ENCODE results near the gene TSPAN33.
"Not testable (repeated sequence)": the region's sequence is repeated elsewhere in the genome, so short reads cannot be mapped to it uniquely, and the experiment has no call there.

The TSPAN33 gene, protein sequence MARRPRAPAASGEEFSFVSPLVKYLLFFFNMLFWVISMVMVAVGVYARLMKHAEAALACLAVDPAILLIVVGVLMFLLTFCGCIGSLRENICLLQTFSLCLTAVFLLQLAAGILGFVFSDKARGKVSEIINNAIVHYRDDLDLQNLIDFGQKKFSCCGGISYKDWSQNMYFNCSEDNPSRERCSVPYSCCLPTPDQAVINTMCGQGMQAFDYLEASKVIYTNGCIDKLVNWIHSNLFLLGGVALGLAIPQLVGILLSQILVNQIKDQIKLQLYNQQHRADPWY

DNA sequence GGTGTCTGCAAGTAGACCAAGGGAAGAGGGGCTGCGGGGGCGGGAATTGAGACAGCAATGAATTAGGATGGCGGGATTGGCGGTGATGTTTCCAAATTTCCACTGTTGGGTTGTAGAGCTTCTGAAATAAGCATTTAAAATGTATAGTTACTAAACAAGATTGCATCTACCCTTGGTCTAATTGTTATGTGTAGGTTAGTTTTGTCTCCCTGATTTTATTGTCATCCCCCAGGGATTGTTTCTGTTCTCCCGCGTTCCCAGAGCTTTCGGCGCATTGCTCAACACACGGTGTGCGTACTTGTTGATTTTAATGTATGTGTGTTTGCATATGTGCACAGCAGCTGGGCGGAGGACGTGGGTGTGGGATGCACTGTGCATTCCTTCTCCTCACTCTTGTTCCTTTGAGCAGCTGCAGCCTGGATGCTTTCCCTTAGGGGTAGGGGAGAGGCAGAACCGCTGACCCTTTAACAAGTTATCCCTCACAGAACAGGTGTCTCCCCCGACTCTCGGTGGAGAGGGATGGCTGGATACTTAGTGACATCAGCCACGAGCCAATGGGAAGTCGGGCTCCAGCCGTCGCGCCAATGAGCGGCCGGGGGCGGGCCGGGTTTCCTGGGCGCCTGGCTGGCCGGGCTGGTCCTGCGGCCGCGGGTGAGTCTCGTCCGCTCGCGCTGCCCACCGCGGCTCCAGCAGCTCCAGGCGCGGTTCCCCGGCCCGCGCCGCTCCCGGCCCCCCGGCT, at the start of gene TSPAN33:
Gene TSPAN33 (plus strand): TSS at position 613 of the 739 bp plus-strand sequence. CDS start 274 bp downstream, outside the sequence.
- peak; percentile 66 for DNase-seq

DNA sequence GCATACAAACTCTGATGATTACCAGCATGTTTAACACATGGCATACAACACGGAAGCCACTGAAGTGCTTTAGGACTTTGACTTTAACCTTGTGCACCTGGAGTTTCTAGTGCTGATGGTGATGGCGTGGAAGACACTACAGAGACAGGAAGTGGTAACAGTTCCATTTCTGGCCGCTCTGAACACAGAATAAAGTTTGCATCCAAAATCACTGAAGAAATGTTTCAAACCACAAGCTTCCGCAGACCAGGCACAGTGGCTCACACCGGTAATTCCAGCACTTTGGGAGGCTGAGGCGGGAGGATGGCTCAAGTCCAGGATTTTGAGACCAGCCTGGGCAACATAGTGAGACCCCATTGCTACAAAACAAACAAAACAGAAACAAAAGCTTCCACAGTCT, 49.2 kb upstream of the TSPAN33 start:
- no peak for DNase-seq

DNA sequence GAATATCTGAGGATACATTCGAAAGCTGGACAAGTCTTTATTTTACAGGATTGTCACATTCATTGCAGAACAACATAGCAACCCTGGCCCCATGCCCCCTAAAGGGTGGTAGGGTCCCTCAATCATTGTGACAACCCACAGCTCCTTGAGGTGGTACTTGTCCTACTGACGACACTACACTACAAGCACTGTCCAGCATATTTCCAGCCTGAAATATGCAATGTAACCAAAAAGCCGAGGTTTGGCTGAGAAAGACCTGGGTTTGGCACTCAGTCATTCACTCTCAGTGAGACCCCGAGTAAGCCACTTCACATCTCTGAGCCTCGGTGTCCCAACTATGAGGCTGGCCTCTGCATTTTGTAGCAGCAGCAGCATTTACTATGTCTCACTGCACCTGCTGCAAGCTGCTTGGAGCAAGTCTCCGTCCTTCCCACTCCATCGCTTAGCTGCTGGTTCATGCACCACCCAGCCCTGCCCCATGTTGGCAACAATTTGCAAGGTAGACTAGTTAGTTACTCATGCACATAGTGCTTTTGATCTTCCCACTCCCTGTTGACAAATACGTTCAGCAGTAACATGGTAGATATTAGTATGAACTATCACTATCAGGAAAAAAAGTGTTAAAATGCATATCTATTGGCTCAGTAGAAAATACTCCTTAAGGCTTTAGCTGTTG, 46.0 kb upstream of the TSPAN33 start:
- DNase-seq: no peak

DNA sequence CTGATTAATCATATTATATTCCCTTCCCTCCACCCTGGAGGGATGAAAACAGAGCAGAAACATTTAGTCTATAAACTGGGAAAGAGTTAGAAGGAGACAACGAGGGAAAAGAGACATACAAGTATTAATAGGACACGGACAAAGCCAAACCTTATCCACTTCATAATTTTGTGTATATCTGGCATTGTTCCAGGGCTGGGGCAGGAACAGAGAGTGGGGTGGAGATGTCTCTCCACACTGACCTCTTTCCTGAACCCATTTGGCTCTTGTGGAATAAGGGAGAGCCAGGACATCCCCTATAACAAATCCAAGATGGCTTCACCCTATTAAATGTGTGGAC, 43.7 kb upstream of the TSPAN33 start:
- no peak for DNase-seq

DNA sequence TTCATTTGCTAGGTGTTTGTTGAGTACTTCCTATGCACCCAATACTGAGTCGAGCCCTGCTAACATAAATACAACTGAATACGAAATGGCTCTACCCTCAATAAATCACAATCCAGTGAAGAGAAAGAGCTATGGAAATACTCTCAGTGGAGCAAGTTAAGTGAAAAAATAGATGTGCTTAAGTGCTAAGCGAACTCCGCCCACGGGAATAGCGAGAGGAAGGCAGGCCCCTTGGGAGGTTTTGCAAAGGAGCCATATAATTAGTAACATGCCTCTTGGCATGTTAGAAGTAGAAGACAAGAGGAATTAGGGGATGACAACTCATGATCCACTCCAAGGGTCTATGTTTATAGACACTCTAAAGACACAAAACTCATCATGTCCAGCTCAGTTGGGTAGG, 42.8 kb upstream of the TSPAN33 start:
- DNase-seq: peak; percentile 2

DNA sequence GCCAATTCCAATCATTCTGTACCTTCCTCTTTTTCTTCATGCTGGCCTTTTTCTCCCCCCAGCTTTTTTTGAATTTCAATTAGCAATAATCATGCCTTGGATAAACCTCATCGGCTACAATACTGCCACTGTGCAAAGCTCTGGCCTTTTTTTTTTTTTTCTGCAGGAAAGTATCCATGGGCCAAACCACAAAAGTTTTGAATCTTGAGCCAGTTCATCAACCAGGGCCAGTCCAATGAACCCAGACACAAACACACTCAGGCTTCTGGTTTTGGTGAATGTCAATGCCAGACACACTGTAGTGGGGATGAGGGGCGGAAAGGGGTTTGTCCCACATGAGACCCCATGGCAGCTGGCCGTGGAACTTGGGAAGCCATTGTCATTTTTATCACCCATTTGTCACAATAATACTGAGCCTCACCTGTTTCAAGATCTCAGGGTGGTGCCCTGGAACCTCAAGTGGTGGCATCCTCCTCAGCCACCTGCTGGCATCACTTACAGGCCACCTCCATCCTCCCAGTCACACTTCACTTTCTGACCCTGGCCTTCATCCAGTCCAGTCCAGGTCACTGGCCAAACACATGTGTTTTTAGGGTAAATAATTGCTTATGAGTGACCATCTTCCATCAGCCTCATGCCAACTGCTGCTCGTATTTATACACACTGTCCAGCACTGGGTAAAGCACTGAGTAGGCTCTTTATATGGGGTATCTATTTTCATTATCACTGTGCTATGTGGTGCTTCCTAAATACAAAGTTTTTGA, 40.8 kb upstream of the TSPAN33 start:
- DNase-seq: no peak

DNA sequence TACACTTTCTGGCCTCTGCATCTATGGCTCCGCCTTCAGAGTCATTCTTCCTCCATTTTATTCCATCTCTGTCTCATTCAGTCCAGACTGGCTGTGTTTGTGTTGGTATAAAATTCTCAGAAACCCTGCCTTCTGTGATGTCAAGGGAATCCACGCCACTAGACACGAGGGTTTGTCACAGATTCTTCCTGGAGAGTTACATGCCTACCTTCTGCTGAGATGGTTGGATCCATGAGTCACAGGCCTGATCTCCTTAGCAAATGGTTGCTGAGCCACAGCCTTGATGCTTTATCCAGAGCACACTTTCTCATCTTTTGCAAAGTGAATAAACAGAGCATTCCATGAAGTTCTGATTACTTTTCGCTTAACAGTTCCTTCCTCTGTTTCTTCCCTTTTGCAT, 35.9 kb upstream of the TSPAN33 start:
- DNase-seq: no peak

DNA sequence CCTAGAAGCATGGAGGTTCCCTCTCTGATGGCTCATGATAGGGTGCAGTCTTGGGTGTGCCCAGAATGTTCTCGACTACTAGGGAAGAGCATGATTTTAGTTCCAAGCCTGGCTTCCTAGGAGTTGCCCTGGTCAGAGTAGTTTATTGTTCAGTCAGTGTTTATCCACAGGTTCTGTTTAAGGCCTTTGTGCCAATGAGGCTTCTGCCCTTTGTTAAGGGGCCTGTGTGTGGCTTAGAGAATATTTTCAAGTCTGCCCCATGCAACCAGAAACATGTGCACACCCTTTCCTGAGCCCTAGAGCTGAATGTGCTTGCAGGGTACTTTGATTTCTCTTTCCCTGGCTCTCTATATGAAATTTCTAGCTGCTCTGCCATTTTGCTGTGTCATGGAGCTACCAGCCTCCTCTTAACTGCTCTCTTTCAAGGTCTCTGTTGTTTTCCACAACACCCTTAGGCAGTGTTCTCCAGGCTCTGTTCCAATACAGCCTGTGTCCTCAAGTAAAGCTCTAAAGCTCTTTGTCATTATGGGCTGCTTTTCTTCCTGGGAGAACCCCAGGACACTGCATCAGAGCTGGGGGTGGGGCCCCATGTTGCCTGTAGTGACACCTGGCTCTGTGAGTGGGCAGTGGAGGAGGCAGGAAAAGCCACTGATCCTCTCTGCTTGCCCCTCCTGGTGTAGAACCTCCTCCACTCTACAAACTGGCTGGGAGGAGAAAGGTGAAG, 34.1 kb upstream of the TSPAN33 start:
- no peak for DNase-seq

DNA sequence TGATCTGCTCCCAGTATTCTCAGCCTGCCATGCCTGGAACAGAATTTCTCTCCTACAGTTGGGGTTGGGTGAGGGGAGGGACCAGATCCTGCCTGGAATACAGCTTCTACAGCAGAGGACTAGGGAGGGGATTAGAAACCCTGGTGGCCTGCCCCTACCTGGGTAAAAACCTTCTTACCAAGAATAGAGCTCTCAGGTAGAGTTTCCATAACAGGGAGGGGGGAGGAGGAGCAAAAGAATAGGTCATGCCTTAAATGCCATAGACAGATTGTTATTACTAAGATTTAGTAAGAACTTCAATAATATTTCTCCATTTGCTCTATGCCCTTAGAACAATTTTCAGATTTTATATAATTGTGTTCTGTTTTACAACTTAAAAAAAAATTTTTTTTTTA, 33.5 kb upstream of the TSPAN33 start:
- DNase-seq: no peak

DNA sequence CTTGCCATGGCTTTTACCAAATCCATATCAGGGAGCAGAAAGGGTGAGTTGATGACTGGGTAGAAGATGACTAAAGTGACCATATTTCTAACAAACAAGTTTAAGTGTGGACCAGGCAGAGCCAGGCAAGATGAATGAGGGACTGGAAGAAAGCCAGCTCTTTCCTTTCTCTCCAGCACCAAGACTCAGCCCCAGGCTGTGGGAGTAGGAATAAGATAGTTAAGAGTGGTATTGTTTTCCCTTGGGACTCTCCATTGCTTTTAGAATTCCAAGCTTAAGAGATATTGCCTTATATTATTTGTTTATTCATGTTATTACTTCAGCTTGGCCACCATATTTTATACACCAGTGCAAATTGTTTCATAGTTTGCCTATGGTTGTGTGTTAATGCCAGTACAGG, 28.8 kb upstream of the TSPAN33 start:
- DNase-seq: no peak

DNA sequence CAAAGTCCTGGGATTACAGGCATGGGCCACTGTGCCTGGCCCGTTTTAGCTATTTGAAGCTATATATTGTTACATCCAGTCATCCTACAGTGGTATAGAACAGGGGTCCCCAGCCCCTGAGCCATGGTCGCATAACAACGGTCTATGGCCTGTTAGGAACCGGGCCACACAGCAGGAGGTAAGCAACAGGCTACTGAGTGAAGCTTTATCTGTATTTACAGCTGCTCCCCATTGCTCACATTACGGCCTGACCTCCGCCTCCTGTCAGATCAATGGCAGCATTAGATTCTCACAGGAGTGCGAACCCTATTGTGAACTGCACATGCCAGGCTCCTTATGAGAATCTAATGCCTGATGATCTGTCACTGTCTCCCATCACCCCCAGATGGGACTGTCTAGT, 26.3 kb upstream of the TSPAN33 start:
- no peak for DNase-seq

DNA sequence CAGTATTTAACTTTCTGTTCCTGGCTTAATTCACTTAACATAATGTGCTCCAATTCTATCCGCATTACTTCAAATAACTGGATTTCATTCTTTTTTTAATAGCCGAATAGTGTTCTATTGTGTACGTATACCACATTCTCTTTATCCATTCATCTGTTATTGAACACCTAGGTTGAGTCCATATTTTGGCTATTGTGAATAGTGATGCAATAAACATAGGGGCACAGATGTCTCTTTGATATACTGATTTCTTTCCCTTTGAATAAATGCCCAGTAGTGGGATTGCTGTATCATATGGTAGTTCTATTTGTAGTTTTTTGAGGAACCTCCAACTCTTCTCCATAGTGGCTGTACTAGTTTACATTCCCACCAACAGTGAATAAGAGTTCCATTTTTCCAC, 25.5 kb upstream of the TSPAN33 start:
- DNase-seq: no peak

DNA sequence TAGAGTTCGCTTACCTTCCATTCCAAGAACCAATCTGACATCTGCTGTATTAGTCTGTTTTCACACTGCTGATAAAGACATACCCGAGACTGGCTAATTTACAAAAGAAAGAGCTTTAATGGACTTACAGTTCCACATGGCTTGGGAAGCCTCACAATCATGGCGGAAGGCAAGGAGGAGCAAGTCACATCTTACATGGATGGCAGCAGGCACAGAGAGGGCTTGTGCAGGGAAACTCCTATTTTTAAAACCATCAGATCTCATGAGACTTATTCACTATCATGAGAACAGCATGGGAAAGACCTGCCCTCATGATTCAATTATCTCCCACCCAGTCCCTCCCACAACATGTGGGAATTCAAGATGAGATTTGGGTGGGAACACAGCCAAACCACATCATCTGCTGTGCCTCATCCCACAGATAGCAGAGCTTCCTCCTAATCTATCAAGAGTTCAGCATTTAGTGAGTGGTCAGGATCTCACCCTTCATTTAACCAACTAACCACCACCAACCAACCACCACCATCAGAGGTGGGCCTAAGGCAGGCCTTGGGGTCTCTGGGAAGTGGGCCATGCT, 22.9 kb upstream of the TSPAN33 start:
- not testable (repeated sequence) for DNase-seq

DNA sequence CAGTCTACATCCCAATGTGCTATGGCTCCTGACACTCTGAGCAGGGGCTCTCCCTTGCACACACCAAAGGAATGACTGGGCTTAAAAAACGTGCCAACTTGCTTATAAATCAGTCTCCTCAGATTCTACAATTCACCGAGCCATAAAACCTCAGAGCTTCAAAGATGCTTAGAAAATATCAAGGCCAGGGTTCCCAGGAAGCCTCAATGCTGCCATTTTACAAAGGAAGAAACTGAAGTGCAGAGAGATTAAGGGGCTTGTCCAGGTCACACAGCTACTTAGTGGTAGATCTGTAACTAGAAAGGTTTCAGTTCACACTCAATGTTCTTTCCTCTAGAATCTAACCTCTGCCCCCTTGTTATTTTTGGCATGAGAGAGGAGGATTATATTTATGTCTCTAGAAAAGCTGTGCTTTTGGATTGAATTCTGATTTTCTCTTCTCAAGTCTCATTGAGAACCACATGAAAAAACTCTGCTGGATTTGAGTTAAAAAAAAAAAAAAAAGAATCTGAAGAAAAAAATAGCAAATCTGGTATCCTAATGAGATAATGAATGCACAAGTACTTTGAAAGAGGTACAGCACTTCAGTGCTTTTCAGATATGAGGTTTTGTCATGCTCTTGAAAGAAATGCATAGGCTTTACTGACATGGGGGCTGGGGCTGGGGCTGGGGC, 22.3 kb upstream of the TSPAN33 start:
- DNase-seq: no peak

DNA sequence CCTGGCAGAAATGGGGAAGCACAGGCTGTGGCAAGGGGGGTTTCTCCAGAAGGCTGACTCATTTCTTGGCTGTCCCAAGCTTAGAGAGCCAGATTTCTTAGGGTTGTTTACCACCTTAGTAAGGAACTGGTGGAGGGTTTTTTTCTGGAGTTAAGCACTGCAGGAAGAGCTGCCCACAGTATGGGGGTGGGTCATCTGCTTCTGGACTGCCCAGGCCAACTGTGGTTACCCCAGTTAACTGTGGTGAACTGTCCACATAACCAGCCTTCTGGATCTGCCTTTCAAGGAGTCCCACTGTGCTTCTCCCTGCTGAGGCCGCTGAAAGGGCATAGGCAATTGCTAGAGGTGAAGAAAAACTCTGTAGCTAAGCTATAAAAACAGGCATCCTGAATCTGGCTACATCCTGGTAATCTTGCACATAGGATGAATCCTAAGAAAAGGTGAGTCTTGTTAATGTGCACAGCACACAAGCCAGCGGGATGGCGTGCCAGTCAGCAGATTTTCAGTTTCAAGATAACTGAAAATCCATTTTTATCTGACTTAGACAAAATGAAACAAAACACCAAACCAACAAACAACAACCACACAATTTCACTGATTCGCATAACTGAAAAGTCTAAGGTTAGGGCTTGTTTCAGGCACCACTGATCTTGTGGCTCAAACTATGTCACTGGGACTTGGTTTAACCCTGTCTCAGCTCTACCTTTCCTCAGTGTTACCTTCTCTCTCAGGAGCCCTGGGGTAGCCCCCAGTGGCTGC, 21.6 kb upstream of the TSPAN33 start:
- no peak for DNase-seq

DNA sequence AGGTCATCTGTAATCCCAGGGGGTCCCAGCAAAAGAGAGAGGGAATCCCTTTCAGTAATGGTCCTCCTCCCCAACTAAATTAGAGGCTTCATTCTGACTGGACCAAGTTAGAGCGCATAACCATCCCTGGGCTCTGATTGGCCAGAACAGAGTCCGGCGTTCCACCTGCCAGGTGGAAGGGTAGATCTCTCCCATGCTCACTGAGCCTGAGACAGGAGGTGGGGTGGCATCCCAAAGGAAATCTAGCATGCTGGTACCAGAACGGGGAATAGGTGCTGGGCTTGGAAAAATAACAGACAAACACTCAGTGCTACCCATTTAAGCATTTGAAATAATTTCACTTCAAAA, 21.0 kb upstream of the TSPAN33 start:
- DNase-seq: no peak

DNA sequence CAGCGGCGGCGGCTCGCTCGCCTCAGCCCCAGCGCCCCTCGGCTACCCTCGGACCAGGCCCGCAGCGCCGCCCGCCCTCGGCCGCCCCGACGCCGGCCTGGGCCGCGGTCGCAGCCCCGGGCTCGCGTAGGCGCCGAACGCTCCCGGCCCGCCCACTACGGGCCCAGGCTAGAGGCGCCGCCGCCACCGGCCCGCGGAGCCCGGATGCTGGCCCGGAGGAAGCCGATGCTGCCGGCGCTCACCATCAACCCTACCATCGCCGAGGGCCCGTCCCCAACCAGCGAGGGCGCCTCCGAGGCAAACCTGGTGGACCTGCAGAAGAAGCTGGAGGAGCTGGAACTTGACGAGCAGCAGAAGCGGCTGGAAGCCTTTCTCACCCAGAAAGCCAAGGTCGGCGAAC, 18.2 kb upstream of the TSPAN33 start:
- DNase-seq: no peak

DNA sequence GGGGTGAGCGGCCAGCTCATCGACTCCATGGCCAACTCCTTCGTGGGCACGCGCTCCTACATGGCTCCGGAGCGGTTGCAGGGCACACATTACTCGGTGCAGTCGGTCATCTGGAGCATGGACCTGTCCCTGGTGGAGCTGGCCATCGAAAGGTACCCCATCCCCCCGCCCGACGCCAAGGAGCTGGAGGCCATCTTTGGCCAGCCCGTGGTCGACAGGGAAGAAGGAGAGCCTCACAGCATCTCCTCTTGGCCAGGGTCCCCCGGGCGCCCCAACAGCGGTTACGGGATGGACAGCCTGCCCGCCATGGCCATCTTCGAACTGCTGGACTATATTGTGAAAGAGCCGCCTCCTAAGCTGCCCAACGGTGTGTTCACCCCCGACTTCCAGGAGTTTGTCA, 17.4 kb upstream of the TSPAN33 start:
- DNase-seq: no peak

DNA sequence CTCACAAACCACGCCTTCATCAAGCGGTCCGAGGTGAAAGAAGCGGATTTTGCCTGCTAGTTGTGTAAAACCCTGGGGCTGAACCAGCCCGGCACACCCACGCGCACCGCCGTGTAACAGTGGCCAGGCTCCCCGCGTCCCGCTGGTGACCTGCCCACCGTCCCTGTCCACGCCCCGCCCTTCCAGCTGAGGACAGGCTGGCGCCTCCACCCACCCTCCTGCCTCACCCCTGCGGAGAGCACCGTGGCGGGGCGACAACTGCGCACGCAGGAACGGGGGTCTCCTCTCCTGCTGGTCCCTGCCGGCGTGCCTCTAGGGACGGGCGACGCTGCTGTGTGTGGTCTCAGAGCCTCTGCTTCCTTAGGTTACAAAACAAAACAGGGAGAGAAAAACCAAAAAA, 16.9 kb upstream of the TSPAN33 start:
- DNase-seq: no peak

DNA sequence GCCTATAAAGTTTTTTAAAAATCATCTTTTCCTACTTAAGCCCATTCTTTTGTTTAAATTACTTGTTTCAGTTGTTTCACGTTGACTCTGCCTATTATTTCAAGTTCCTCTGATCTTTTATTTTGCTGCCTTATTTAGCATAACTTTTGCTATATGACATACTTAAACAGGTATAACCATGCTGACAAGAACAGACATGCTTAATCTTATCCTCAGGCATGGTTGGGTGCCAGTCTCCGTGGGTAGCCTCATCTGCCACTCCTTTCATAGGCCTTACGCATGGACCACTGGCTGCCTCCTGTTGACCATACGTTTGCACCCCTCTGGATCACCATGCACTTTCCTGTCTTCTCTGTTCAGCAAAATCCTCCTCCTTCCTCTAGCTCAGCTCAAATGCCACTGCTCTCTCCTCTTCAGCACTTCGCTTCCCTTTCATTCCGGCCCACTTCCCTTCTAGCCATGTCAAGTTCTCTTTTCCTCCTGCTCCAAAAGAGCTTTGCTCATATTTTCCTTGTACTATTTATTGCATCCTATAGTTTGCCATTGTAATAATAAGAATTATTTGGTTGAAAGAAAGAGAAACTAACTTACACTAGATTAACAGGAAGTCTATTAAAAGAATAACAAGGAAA, 10.0 kb upstream of the TSPAN33 start:
- DNase-seq: no peak

Measured in NCI-H2171 (cell line).